ENCODE measurements around the gene LRP6.

LRP6 gene

DNA sequence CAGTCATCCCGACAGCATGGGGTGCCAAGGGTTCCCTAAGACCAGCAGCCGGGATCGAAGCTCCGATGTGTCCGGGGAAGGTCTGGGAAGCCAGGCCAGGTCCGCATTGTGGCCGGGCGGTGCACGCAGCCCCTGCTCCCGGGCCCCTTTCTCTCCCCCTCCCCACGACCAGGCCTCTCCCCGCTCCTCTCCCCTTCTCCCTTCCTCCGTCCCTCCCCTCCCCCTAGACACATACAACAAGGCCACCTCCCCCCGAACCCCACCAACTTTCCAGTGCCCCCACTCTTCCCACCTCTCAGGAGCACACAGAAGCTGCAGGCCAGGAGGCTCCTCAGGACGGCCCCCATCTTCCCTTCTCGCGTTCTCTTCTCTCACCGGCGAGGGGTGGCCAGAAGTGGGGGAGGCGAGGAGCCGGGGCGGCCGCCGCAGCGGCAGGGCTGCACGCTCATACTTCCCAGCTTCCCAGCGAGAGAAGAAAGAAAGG, 413 bp downstream of the LRP6 start:
- Histone ChIP-seq H3K9me2 (replicated peaks; ENCODE audit: control insufficient read depth, low read length) (no peaks in the 10 kb centered on the region), H3K4me2 (ENCODE audit: low read length) (peak overlapping the region; percentile 71), H3K4me3 (ENCODE audit: low read length) (peak overlapping the region; percentile 89), H3F3A (ENCODE audit: control insufficient read depth, insufficient read depth) (no peaks in the 10 kb centered on the region), H3K27ac (ENCODE audit: low read depth, low read length) (peak overlapping the region; percentile 34), H3K4me1 (ENCODE audit: control insufficient read depth, low read length) (peaks cover 23% of the 10 kb centered on the region), H3K27me3 (ENCODE audit: control insufficient read depth, low read length) (no peaks in the 10 kb centered on the region), H3K79me2 (ENCODE audit: control insufficient read depth, low read length) (peaks cover 52% of the 10 kb centered on the region), H3K36me3 (ENCODE audit: control insufficient read depth, low read length) (no peaks in the 10 kb centered on the region; the same call in 1 of the 2 replicates), H4K20me1 (ENCODE audit: control insufficient read depth, insufficient read depth, low read depth, low read length) (no peaks in the 10 kb centered on the region), H3K9me3 (ENCODE audit: control insufficient read depth, insufficient read depth, low read length) (no peaks in the 10 kb centered on the region)
- TF ChIP-seq, protein P1, sequence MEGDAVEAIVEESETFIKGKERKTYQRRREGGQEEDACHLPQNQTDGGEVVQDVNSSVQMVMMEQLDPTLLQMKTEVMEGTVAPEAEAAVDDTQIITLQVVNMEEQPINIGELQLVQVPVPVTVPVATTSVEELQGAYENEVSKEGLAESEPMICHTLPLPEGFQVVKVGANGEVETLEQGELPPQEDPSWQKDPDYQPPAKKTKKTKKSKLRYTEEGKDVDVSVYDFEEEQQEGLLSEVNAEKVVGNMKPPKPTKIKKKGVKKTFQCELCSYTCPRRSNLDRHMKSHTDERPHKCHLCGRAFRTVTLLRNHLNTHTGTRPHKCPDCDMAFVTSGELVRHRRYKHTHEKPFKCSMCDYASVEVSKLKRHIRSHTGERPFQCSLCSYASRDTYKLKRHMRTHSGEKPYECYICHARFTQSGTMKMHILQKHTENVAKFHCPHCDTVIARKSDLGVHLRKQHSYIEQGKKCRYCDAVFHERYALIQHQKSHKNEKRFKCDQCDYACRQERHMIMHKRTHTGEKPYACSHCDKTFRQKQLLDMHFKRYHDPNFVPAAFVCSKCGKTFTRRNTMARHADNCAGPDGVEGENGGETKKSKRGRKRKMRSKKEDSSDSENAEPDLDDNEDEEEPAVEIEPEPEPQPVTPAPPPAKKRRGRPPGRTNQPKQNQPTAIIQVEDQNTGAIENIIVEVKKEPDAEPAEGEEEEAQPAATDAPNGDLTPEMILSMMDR (IDR thresholded peaks at IDR 0.05; ENCODE audit: low read depth, low read length, poor library complexity, severe bottlenecking), result no peak
- no peak for TF ChIP-seq EZH2phosphoT487 (IDR thresholded peaks at IDR 0.05; ENCODE audit: borderline replicate concordance, low read length)

DNA sequence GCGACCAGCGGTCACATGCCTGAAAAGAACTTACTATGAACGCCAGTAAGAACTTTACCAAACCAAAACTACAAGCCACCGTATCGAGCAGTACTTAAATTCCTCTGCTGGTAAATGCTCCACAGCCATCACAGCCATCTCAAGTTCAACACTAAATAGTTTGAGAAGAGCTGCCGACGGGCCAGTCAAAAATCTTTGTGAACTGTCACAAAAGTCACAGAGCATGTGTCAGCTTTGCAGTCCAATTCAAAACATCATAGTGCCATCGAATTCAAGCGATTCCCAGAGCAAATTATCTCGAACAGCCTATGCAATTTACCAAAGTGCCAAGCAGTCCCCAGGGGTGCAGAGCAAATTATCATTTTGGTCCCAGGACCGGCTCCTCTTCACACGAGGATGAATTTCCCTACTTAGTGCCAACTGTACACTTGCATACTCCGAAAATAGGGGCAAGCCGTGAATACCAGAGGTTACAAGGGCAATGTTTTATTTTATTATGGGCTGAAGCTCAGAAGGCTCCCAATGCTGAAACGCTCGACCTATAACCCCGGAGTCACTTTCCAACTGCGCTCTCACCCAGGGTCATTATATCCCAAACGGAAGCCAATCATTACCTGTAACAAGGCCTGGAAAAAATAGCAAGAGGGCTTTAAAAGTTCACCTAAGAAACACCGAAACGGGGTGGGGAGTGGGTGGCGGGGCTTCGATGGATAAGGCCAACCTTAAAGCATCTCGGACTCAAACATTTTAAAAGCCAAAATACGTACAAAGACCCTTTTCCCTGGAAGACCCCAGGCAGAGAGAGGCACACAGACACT, 1.1 kb downstream of the LRP6 start:
- peak overlapping the region; percentile 89 for H3K4me3 ChIP-seq (ENCODE audit: low read length)

DNA sequence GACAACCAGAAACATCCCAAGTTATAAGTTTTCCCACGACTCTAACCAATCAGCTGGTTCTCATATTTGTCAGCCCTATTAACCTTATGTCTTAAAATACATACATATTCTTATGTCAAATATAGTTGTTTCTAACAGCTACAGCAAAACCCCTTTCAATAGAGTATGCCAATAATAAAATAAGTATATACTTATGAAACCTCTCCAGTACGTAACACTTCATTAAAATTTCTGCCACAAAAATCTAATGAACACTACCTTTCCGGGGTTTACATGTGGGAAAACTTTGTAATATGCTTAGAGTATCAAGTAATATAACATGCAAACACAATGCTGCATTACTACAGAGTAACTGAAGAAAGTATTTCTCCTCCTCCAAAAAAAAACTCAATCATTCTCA, 1.8 kb downstream of the LRP6 start:
- peak overlapping the region; percentile 71 for H3K4me2 ChIP-seq (ENCODE audit: low read length)
- peak overlapping the region; percentile 89 for H3K4me3 ChIP-seq (ENCODE audit: low read length)
- no peaks in the 10 kb centered on the region for H3K9me3 ChIP-seq (ENCODE audit: control insufficient read depth, insufficient read depth, low read length)
- no peaks in the 10 kb centered on the region; the same call in 1 of the 2 replicates for H3K36me3 ChIP-seq (ENCODE audit: control insufficient read depth, low read length)
- no peaks in the 10 kb centered on the region for H4K20me1 ChIP-seq (ENCODE audit: control insufficient read depth, insufficient read depth, low read depth, low read length)
- no peak overlapping the region for H3K27ac ChIP-seq (ENCODE audit: low read depth, low read length)
- no peaks in the 10 kb centered on the region for H3K27me3 ChIP-seq (ENCODE audit: control insufficient read depth, low read length)
- peaks cover 66% of the 10 kb centered on the region for H3K79me2 ChIP-seq (ENCODE audit: control insufficient read depth, low read length)
- H3K4me1 ChIP-seq (ENCODE audit: control insufficient read depth, low read length), result peaks cover 23% of the 10 kb centered on the region
- TF ChIP-seq EZH2phosphoT487 (IDR thresholded peaks at IDR 0.05; ENCODE audit: borderline replicate concordance, low read length), result no peak
- TF ChIP-seq, protein P1 (IDR thresholded peaks at IDR 0.05; ENCODE audit: low read depth, low read length, poor library complexity, severe bottlenecking), result no peak
- H3K9me2 ChIP-seq (replicated peaks; ENCODE audit: control insufficient read depth, low read length), result no peaks in the 10 kb centered on the region
- no peaks in the 10 kb centered on the region for H3F3A ChIP-seq (ENCODE audit: control insufficient read depth, insufficient read depth)

More for the DNA sequence above, 1.1 kb downstream of the LRP6 start:
- H3K27me3 ChIP-seq (ENCODE audit: control insufficient read depth, low read length), result no peaks in the 10 kb centered on the region
- TF ChIP-seq, protein P1 (IDR thresholded peaks at IDR 0.05; ENCODE audit: low read depth, low read length, poor library complexity, severe bottlenecking), result no peak
- TF ChIP-seq EZH2phosphoT487 (IDR thresholded peaks at IDR 0.05; ENCODE audit: borderline replicate concordance, low read length), result no peak
- H3K79me2 ChIP-seq (ENCODE audit: control insufficient read depth, low read length), result peaks cover 59% of the 10 kb centered on the region
- no peaks in the 10 kb centered on the region for H3K9me3 ChIP-seq (ENCODE audit: control insufficient read depth, insufficient read depth, low read length)
- no peak overlapping the region for H3K27ac ChIP-seq (ENCODE audit: low read depth, low read length)
- peaks cover 23% of the 10 kb centered on the region for H3K4me1 ChIP-seq (ENCODE audit: control insufficient read depth, low read length)
- peak overlapping the region; percentile 71 for H3K4me2 ChIP-seq (ENCODE audit: low read length)
- H4K20me1 ChIP-seq (ENCODE audit: control insufficient read depth, insufficient read depth, low read depth, low read length), result no peaks in the 10 kb centered on the region
- H3F3A ChIP-seq (ENCODE audit: control insufficient read depth, insufficient read depth), result no peaks in the 10 kb centered on the region
- H3K36me3 ChIP-seq (ENCODE audit: control insufficient read depth, low read length), result no peaks in the 10 kb centered on the region; the same call in 1 of the 2 replicates
- no peaks in the 10 kb centered on the region for H3K9me2 ChIP-seq (replicated peaks; ENCODE audit: control insufficient read depth, low read length)
